Measurements from ENCODE around the gene DPF1.

- TF ChIP-seq CTCF (IDR thresholded peaks at IDR 0.05; ENCODE audit: insufficient read depth, low read length) (no peak), GABPA (IDR thresholded peaks at IDR 0.05; ENCODE audit: low read depth) (no peak), SPI1 (IDR thresholded peaks at IDR 0.05; ENCODE audit: borderline replicate concordance, low read depth) (no peak), REST (IDR thresholded peaks at IDR 0.05; ENCODE audit: insufficient replicate concordance, low read depth) (no peak)
Observed at GRCh38 chr19:38196948-38197656, 26.9 kb downstream of the DPF1 start.

Measured in HL-60 (cell line).